ENCODE measurements around the gene PJVK.

DNA sequence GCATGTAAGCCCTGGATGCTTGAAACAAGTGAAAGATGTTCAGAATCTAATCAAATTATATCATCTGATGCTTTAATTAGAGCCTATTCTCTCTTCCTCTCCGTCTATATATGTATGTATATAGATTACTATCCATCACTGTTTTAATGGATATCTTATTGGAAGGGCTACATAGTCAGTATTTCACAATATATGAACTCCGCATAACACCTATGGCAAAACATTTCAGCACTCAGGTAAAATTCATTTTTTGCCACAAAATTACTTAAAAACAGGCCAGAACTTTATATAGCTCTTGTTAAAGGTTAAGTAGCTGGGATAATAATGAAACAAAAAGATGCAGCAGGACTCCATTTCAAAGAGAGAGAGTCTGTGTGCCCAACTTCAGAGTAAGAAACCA, 1.2 kb downstream of the PJVK start:
- TF ChIP-seq CTCF (IDR thresholded peaks at IDR 0.05) (no peak), SIN3A (IDR thresholded peaks at IDR 0.05; ENCODE audit: borderline replicate concordance, insufficient read depth, low read depth, low read length) (no peak), POLR2AphosphoS5 (IDR thresholded peaks at IDR 0.05; ENCODE audit: low read depth, low read length) (no peak), TCF7L2 (IDR thresholded peaks at IDR 0.05; ENCODE audit: low read depth, low read length) (no peak)
- TF ChIP-seq, protein P1, sequence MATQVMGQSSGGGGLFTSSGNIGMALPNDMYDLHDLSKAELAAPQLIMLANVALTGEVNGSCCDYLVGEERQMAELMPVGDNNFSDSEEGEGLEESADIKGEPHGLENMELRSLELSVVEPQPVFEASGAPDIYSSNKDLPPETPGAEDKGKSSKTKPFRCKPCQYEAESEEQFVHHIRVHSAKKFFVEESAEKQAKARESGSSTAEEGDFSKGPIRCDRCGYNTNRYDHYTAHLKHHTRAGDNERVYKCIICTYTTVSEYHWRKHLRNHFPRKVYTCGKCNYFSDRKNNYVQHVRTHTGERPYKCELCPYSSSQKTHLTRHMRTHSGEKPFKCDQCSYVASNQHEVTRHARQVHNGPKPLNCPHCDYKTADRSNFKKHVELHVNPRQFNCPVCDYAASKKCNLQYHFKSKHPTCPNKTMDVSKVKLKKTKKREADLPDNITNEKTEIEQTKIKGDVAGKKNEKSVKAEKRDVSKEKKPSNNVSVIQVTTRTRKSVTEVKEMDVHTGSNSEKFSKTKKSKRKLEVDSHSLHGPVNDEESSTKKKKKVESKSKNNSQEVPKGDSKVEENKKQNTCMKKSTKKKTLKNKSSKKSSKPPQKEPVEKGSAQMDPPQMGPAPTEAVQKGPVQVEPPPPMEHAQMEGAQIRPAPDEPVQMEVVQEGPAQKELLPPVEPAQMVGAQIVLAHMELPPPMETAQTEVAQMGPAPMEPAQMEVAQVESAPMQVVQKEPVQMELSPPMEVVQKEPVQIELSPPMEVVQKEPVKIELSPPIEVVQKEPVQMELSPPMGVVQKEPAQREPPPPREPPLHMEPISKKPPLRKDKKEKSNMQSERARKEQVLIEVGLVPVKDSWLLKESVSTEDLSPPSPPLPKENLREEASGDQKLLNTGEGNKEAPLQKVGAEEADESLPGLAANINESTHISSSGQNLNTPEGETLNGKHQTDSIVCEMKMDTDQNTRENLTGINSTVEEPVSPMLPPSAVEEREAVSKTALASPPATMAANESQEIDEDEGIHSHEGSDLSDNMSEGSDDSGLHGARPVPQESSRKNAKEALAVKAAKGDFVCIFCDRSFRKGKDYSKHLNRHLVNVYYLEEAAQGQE (IDR thresholded peaks at IDR 0.05; ENCODE audit: insufficient read depth in 1 of 2, low read depth in 2 of 2, low read length in 1 of 2) = no peak
